ENCODE results near the gene SGPP2.
"Not testable (repeated sequence)": the region's sequence is repeated elsewhere in the genome, so short reads cannot be mapped to it uniquely, and the experiment has no call there.

SGPP2 gene

DNA sequence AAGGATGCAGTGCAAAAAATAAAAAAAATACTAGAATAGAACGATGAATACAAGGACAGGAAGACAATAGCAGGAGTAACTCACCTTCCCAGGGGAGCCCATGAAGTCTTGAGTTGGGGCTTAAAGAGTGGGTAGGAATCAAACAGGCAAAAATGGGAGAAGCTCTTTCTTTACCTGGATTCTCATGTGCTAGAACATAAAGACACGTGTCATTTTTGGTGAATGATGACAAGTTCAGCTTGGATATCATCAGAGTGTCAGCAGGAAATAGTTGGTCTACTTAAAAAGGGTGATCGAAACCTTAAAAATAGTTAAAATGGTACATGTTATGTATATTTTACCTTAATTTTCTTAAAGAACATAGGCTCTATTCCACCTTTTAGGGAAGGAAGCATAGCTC, 5.7 kb downstream of the SGPP2 start:
- no peak for DNase-seq

DNA sequence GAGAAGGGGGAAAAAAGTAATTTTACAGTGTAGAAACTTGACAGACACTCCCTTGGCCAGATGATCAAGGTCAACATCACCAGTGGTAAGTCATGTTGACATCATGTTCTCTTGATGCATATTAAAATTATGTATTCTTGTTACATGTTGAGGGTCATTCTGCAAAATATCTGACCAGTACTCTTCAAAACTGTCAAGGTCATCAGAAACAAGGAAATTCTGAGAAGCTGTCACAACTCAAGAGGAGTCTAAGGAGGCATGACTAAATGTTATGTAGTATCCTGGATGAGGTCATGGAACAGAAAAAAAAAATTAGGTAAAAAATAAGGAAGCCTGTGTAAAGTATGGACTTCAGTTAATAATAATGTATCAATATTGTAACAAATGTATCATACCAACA, 6.3 kb downstream of the SGPP2 start:
- DNase-seq = no peak

DNA sequence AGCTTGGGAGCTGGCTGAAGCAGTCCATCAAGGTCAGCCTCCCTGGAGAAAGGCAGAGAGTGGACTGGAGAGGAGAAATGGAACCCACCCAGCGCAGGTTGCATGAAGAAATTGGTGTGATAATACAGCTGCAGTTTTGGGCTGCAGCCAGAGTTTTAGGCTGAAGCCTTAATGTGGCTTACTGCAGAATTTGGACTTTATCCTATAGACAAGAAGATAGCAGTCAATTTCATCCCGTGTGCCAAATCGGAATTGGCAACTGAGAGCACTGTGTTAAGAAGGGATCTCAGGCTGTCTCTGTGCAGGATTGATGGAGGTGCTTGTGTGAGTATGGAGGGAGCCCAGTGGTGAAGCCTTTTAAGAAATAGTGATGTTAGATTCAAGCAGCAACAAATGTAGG, 7.5 kb downstream of the SGPP2 start:
- DNase-seq = no peak

DNA sequence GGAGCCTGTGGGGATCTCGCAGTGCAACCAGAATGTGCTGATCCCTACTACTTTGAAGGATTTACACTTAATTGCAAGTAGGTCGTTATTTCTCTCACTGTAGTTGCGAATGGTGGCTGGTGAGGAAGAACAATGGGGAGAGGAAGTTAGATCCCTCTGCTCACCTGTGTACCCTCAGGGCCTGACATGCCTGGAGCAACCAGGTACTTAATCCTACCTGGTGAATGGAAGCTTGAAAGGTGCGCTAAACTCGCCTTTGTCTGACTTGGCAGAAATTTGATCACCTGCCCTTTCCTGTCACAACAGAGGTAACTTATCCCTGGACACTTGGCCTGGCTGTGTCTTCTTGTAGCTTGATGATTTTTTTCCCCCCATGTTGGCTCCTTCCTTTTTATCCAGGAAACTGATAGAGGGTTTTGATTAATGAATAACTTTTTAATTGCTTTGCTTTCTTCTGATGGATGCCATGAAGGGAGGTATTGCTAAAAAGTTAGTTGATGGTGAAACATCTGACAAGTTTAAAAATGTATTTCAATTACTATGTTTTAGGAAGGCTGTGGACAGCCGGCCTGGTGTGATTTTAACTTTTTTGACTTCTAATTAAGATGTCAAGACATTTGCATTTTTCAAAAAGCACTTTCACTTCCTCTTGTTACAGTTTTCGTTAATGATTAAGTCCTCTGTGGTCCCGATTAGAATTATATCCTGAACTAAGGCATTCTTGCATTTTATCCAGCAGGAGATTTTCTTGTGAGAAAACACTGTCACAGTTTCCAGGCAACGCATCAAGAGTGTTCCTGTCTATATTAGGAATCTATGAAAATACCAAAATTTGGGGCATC, 9.2 kb downstream of the SGPP2 start:
- no peak for DNase-seq

DNA sequence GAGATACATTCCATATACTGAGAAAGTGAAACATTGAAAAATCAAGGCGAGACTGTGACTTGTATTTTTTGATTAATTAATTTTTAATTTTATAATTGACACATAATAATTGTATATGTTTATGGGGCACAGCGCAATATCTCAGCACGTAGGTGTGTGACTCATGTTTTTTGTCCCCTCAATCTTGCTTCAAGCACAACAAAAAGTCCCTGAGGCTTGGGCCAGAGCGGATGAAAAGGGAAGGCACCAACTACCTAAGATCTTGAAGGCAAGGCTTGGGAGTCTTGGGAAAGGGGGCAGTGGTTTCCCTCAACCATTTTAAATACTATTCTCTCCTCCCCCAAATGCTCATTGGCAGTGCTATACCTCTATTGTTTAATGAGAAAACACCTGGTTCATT, 9.9 kb downstream of the SGPP2 start:
- no peak for DNase-seq

DNA sequence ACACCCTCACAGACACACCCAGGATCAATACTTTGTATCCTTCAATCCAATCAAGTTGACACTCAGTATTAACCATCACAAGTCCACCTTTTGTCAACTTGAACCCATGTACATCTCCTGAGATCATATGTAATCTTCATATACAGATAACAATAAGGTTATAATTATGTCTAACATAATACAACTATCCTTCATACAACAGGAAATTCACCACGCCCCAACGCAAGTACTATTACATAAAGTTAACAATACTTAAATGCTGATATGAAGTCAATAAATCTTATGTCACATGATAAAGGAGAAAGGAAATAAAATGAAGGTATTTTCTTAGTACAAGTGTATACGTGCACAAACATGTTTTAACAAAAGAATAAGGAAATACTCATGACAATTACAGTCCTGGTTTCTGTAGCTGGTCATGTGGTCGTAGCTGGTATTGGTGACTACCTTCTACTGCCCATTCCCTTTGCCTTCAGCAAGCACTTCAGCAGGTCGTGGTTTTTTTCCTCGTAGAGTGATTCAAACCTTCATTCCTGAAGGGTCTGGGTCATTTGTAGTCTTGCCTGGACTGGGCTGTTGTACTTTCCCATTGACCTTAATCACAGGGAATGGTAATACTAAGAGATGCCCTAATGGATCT, 11.2 kb downstream of the SGPP2 start:
- DNase-seq = not testable (repeated sequence)

DNA sequence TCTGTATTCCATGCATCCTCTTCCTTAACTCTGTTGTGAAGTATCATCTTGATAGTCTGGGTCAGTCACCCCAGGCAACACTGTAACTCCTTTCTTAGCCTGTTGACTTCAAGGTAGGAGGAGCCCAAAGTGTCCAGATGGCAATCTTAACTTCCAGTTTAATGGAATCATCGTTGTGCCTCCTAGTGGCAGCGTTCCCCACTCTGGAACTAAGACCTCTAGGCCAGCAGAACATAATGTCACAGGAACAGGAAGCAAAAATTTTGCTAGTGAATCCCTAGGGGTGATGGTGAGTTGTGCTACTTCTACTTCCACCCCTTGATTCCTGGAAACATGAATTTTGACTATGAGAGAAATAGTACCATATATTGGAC, 11.7 kb downstream of the SGPP2 start:
- DNase-seq = no peak

DNA sequence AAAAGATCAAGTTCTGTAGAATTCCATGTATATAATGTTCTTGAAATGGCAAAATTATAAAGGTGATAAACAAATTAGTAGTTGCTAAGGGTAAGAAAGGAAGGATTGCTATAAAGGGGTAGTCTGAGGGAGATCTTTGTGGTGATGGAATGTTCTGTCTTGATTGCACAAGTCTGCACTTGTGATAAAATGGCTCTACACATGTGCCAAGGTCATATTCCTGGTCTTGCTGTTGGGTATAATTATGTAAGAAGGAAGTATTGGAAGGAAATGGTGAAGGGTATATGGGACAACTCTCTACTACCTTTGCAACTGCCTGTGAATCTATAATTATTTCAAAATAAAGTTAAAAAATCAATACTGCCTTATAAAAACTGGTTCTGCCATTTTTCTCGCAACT, 15.3 kb downstream of the SGPP2 start:
- DNase-seq = no peak

DNA sequence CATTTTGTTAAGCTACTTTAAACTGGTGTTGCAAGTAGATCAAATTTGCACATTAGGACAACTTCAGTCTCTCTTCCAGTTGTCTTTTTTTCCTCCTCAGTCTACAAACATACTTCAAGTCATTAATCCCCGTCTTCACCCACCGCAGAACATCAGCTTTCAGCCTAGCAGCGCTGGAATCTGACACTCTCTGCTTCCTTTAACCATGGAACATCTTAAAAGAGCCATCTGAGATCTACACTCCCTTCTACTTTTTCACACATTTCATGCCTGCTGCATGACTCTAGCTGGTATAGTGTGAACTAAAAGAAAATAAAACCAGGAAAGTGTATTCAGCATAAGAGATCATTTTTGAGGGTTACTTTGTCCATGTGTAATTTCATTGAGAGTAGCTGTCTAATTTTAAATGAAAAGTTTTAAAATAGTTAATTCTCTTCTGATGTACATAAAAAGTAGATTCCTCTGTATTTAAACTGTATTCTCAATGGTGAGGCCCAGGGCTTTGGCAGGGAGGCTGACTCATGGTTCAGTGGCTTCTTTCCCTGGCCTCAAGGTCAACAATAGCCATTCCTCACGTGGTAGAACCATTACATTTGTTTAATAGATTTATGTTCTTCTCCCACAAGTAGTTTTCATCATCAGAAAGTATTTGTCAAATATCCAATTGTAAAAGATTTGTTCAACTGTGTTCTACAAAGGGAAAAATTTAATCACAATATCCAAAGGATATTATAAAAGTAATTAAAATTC, 16.5 kb downstream of the SGPP2 start:
- DNase-seq = peak; percentile 81

DNA sequence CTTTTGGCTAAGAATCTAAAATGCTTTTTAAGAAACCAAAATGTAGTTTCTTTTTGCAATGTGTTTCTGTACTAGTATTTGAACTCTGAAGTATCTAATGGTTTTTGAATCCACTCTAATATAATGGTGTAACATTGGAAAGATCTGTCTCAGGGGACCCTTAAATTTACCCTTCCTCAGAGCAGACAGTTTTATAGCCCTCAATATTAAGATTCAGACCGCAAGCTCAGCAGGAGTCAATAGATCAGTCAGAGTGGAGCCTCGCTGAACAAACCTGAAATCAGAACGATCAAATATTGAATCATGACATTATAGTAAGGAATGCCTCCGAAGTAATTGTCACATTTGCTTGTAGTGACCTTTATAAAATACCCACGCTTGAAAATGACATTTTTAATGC, 18.3 kb downstream of the SGPP2 start:
- no peak for DNase-seq

DNA sequence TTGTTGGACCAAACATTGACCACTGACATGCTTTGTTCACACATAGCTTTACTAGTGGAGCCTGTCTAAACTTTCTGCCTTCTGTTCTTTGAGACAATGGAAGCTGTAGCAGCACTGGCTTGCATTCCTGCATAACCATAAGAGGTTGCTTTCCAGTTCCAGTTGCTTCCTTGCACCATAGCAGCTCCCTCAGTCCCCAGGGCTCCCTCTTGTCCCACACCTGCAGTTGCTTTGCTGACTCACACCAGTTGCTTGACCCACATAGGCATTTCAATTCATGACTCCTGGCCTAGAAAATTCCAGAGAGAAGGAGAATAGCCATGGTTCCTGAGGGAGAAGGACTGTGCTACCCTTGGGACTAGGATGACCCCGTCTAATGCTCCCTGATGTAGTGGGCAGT, 20.9 kb downstream of the SGPP2 start:
- DNase-seq = no peak

DNA sequence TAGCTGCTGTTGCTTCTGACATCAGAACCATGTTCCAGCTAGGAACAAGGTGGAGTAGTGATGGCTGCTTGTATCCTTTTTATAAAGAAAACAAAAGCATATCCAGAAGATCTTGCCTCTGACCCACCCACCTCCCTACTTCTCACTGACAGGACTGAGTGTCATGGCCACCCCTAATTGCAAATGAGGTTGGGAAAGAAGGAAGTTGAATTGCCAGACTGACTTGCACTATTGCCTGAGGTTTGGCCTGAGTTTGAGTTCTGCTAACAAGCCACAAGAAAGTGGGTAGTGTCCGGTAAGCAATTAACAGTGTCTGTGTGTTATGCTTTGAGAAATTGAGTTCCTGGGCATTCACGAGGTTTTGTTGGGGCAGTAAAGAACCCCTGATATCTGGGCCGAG, 22.8 kb downstream of the SGPP2 start:
- no peak for DNase-seq

DNA sequence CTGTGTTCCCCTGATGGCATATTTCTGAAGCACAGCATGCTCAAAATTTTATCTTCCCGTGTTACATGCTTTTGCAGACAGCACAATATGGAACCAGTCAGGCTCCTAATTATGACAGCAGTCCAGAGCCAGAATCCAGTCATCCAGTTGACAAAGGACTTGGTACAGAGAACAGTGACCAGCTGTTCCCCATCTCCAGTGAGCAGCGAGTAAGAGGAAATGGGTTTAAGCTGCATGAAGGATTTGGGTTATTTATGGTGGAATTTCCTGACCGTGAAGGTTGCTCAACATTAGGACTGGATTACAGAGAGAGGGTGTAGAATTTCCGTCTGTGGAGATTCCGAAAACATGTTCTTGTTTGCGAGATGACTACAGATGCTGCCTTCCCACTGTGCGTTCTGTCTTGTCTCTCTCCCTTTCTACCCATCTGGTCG, 24.4 kb downstream of the SGPP2 start:
- no peak for DNase-seq

DNA sequence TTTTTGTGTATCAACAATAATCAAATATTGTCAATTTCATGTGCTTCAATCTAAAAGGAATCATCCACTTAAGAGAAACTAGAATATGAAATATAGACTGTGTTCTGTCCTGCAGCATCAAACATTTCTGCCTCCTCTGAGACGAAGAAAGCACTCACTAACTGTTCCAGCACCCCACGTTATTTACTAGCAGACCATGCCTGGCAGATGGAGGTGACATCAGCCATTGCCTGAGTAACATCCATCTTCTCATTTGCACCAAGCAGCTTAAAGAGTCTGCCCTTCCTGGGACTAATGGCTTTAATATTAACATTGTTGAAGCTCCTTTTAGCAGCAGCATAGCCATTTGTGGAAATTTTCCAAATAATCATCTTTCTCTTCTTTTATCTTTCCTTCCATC, 25.7 kb downstream of the SGPP2 start:
- no peak for DNase-seq

DNA sequence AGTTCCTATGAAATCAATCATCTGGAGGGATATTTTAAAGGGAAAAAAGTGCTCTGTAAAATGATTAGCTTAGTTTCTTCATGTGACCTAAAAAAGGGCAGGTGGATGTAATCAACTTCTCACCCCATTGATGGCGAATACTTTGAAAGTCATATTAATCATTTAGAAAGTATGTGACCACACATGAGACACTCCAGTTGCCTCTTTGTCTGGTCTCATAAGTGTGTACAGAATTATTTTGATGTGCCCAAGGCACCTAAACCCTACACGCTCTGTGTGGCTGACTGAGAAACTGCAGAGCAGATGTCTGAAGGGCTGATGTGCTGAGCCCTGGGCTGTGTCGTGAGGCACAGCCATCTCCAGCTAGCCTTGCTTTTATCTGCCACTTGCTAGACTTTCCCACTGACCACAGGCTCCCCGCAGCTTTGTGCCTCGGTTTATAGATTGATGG, 26.9 kb downstream of the SGPP2 start:
- DNase-seq = no peak

DNA sequence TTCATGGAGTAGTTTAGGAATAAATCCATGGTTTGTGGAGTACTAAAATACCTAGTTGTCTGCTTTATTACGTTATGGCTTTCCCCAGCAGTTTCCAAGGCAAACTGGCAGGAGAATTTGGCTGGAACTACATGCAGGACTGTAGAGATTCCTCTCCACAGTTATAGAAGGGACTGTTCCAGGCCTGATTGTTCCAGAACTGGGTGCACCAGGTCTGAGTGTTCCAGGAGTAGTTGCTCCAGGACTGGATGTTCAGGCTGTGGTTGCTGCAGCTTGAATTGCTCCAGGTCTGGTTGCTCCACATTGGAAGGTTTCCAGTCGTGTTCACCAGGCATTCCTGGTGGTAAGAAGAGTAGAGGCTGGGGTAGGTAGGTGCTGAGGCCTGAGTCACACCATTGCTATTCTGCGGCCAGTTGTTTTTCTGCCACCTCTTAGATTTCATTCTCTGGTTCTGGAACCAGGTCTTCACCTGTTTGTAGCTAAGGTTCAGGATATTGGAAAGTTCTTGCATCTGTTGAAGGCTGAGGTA, 28.1 kb downstream of the SGPP2 start:
- DNase-seq = no peak

DNA sequence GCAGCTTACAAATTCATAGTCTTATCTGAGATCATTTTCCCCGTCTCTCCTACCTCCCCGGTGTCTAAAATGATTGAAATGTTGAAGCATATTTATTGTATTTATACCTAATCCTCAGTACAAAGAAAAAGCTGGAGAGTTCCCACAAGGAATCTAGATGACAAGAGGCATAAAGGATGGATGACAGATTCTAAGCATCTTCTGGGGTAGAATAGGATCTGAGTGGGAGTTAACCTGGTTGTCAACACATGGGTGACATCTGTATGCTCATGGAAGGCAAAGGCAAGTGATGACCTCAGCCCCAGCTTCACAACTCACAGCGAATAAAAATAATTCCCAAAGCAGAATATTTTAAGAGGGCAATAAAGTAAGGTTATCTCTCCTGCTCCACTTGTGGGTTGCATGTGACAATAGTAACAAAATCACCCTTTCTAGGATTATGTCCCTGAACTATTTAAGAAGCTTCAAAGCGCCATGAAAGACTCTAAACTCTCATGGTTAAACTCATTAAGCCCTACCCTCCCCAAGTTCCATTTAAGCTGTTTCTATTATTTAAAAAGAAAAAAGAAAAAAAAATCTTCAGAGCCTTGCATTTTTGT, 32.2 kb downstream of the SGPP2 start:
- DNase-seq = no peak

DNA sequence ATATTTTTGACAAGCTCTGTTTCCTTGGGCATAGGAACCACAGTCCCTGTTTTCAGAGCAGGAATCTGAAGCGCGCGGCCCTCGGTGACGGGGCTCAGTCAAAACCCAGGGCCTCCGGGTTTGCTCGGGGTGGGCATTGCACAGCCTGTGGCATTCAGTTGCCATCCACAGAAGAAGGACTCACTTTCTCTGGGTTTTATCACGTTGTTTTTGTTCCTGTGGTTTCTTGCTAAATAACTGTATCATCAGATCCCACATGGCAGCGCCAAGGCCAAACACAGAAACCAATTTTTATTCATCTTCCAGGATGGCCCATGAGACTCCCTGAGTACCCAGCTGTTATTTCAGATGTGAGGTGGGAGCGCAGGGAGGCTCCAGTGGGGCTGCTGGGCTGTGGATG, 35.6 kb downstream of the SGPP2 start:
- DNase-seq = no peak

DNA sequence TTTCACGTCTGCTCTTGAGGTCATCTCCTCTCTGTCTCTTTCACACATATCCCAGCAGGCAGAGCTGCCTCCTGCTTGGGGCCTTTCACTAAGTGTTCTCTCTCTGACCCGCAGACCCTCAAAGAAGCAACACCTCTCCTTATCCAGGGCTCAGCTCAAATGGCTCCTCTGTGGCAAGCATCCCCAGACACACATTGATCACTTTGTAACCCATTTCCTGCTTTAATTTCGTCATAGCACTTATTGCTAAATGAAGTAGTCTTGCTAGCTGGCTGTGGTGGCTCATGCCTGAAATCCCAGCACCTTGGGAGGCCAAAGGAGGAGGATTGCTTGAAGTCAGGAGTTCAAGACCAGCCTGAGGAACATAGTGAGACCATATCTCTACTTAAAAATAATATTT, 41.4 kb downstream of the SGPP2 start:
- DNase-seq = no peak

DNA sequence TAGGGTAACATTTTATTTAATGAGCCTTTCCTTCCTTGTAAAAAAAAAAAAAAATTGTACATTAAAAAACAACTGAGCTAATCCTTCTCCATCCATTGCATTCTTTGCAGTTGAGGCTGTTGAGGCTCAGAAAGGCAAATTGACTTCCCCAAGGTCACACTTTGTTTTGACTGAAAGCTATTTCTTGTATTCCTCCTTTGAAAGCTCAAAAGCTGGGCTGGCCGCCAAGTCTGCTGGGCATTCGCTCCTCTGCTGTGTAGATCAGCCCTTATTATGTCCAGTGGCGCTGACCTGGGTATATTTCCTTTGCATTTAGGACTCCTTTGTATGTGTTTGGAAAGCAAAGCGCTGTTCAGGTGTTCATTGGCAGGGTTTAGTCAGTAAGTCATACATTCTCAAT, 44.0 kb downstream of the SGPP2 start:
- peak; percentile 49 for DNase-seq

DNA sequence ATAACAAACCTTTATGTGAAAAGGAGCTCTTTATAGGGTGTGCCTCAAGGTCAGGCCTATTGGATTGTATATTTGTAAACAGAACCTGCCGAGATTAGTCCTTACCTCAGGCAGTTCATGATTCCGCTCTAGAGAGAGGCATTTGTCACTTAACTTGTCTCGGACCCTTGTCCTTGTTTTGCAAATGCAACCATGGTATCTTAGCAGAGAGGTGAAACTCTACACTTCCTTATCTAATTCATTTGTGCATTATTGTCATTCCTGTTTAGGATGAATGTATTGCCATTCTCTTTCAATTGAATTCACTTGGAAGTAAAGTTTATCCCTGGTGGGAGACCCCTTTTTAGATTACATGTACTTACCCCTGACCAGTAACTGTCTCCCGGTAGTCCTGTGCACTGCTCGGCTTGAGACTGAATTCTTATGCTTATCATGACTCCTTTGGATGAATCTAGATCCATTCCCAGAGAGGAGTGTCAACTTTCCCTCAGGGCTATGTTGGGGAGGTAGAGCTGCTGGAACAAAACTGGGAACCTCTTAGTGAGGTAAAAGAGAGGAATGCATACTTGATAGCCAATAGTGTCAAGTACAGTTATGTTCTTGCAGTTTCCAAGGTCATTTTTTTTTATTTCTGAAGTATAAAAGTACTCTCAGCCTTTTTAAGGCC, 46.6 kb downstream of the SGPP2 start:
- DNase-seq = peak; percentile 53

DNA sequence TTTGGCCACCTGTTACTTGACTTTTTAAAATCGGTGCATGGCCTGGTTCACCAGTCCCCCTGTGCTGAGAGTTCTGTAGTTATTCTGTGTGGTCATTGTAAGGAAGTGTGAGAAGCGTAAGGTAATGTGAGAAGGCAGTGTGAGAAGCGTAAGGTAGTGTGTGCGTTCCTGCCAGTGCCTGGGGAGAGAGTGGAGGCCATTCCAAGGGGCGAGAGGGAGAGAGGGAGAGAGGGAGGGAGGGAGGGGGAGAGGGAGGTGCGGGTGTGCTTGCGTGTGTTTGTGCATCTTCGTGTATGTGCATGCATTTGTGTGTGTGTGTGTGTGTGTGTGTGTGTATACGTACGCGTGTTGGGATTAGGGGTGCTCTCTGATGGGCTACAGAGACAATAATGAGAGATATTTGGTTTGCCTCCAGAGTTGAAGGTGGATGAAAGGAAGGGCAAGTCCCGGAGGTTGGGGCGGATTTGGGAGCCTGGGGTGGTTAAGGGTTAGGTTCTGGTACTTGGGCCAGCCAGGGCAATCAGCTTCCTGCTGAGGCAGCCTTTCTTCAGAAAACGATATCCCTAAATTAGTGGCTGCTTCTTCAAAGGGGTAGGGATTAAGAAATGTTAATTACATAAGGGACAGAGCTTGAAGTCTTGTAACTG, 53.7 kb downstream of the SGPP2 start:
- DNase-seq = no peak
